Hematopoietic multipotent progenitor cell treated with erythropoietin and hydrocortisone succinate and interleukin-3 and kit ligand, for 15 days (in vitro differentiated cells): Measurements from ENCODE around the gene TMEM218.

ENCODE experiments used
- DNase-seq: peaks from one replicate; pipeline ENCODE4 v3.0.0-alpha.2; 2015; ENCODE audit warnings: low spot score

Gene TMEM218

DNA sequence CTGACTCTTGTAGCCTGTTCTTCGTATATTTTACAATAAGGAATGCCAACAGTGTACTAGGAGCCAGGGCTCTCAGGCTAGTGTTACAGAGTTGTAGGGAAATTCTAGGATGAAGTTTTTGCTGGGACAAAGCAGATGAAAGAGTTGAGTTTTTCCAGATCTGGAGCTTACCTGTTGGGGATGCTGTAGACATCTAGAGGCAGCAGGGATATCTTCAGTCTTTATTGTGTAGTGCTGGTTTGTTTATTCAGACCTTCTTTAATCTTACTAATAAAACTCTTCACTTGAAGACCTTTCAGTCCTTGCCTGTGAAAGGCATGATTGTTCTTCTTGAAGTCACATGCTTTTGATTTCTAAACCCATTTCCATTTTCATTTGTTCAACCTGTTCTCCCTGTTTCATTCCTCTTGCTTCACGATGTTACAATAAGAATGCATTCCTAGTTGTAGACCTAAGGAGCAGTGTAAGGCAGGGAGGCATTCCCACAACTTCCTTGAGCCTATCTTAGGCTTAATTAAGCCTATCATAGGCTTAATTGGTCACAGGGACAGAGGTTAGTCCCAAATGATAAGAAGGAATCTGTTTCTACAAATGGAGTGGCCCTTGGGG is 56.2 kb downstream of the TMEM218 start:
- DNase-seq = no peak

DNA sequence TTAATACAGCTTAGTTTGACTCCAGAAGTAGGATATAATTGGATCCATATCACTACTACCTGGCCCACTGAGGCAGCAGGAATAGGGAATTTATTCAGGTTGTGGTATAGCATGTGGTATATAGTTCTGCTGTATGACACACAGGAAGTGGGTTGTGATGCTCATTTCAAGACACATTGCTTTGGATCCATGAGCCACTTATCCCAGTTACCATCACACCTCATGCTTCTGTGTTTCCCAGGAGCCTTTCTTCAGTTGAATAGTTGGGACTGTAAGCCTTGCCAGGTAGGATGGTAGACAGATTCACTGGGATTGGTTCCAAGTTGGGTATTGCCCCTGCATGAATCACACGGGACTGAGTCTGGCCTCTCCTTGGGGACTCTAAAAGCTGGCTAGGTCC is 58.3 kb downstream of the TMEM218 start:
- DNase-seq = no peak

DNA sequence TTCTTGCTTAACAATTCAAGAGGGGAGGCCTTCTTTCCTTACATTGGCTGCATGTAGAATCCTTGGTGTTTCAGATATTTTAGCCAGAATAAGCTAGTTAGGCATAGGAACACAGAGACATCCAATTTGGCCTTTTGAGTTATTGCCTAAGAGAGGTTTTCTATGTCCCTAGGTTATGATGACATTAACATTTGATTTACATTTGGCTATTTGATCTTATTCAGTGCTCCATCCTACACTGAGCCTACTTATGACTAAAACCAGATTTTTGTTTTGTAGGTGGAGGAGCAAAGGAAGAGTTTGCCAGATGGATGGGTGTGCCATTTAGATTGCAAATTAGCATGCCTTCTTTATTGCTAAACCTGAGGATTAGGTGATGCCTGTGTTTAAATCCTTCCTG is 59.4 kb downstream of the TMEM218 start:
- DNase-seq = no peak

DNA sequence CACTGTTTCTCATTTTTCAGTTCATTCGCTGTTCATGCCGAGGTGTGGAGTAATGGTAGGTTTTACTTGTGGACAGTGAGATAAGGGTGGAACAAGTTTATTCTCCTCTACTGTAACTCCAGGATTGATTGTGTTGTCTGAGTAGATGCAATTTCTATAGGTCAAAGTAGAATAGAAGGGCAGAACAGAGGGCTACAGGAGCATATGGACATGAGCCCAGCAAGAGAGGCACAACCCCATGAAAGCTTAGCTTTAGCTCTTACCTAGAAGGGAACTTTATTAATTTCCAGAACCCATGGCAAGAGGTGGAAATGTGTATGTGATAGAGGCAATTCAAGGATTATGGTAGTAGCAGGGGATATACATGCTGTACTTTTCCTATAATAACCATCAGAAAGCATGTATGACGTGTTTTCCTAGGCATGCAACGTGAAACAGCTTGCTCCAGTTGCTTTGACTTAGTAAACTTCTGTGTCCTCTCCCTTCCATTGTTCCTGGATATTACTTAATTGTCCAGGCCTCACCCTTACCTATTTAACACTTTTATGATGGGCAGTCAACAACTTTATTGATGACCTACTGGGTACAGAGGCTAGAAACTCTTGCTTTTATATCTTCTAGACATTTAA is 62.1 kb downstream of the TMEM218 start:
- no peak for DNase-seq
